ENCODE measurements around the gene PFAS. TPM values are rescaled to one million over a fixed set of nuclear protein-coding genes. Genes with fewer than 3 reads are reported as not detected.

Gene PFAS
- total RNA-seq, 1 experiment from 2014 or later, result 80.6 TPM

GRCh38 chr17:8255499-8255898 lies 6.4 kb downstream of the PFAS start:
- no peak overlapping the region for H2AFZ ChIP-seq (ENCODE audit: low read depth, low read length, poor library complexity, severe bottlenecking)
- DNase-seq (ENCODE audit: low read depth, low spot score), result no peak
- POLR2A ChIA-PET, result no interaction called here

GRCh38 chr17:8256291-8256690 lies 7.2 kb downstream of the PFAS start:
- peaks cover 32 to 49% of the 10 kb centered on the region in 2 experiments; a peak in 3 of 4 replicates for H3K36me3 ChIP-seq (ENCODE audit: control insufficient read depth in 1 of 2, insufficient read depth in 2 of 2, low read length in 2 of 2)
- H3K9ac ChIP-seq (ENCODE audit: low read length), result no peak overlapping the region
- peaks cover 42% of the 10 kb centered on the region for H3K79me2 ChIP-seq (ENCODE audit: insufficient read depth, low read length)
- no peak overlapping the region for H2AFZ ChIP-seq (ENCODE audit: low read depth, low read length, poor library complexity, severe bottlenecking)
- H4K20me1 ChIP-seq (ENCODE audit: insufficient read depth), result peaks cover 3% of the 10 kb centered on the region; the same call in 1 of the 2 replicates
- H3K27me3 ChIP-seq (ENCODE audit: insufficient read depth, low read length), result no peaks in the 10 kb centered on the region
- H3K9me3 ChIP-seq (ENCODE audit: control insufficient read depth in 1 of 2, insufficient read depth in 1 of 2, low read depth in 1 of 2, low read length in 2 of 2), result no peaks in the 10 kb centered on the region
- H3K27ac ChIP-seq (ENCODE audit: low read depth, low read length), result no peak overlapping the region
- H3K9me2 ChIP-seq (ENCODE audit: insufficient read depth), result no peaks in the 10 kb centered on the region
- ATAC-seq (no peak), DNase-seq (ENCODE audit: low read depth, low spot score) (no peak)
- H3K4me3 ChIP-seq (replicated peaks in 1 of 2; ENCODE audit: low read depth in 1 of 2, low read length in 2 of 2), result no peak overlapping the region
- TF ChIP-seq POLR2AphosphoS5 (IDR thresholded peaks at IDR 0.05; ENCODE audit: low read depth, low read length), result no peak
- no peak for TF ChIP-seq SP1 (IDR thresholded peaks at IDR 0.05; ENCODE audit: low read depth)
- no peak for TF ChIP-seq MAX (IDR thresholded peaks at IDR 0.05)
- TF ChIP-seq ZNF274 (IDR thresholded peaks at IDR 0.05; ENCODE audit: low read depth, low read length), result no peak
- TF ChIP-seq JUND (IDR thresholded peaks at IDR 0.05), result no peak
- TF ChIP-seq ZFX (IDR thresholded peaks at IDR 0.05), result no peak
- TF ChIP-seq EGR1 (IDR thresholded peaks at IDR 0.05; ENCODE audit: low read depth), result no peak
- TF ChIP-seq RAD21 (IDR thresholded peaks at IDR 0.05; ENCODE audit: low read depth), result no peak
- no peak for TF ChIP-seq YY1 (IDR thresholded peaks at IDR 0.05; ENCODE audit: extremely low read depth, insufficient replicate concordance, low read depth, low read length)
- TF ChIP-seq CBX3 (IDR thresholded peaks at IDR 0.05; ENCODE audit: low read depth), result no peak
- RAD21 ChIA-PET (ENCODE audit: low non-redundant PET in 1 of 2, low total read pairs in 2 of 2, uncharacterized antibody in 2 of 2, unreplicated experiment in 2 of 2), result no interaction called here
- H3K4me1 ChIP-seq (ENCODE audit: control insufficient read depth in 1 of 2, insufficient read depth in 2 of 2, low read length in 2 of 2), result no peaks in the 10 kb centered on the region
- CTCF ChIA-PET, result no interaction called here
- intact Hi-C loops (cut with micrococcal nuclease), result no loop called here
- POLR2A ChIA-PET, result no interaction called here
- H3K4me2 ChIP-seq (ENCODE audit: low read length), result no peak overlapping the region
- BruUV-seq (replicated peaks), result no TSS peak

More at GRCh38 chr17:8255499-8255898, 6.4 kb downstream of the PFAS start:
- peak; percentile 80 for ATAC-seq
- no peak overlapping the region for H3K27ac ChIP-seq (ENCODE audit: low read depth, low read length)
- peaks cover 32 to 43% of the 10 kb centered on the region in 2 experiments; a peak in 3 of 4 replicates for H3K36me3 ChIP-seq (ENCODE audit: control insufficient read depth in 1 of 2, insufficient read depth in 2 of 2, low read length in 2 of 2)
- H3K27me3 ChIP-seq (ENCODE audit: insufficient read depth, low read length), result no peaks in the 10 kb centered on the region
- no peaks in the 10 kb centered on the region for H3K9me3 ChIP-seq (ENCODE audit: control insufficient read depth in 1 of 2, insufficient read depth in 1 of 2, low read depth in 1 of 2, low read length in 2 of 2)
- H4K20me1 ChIP-seq (ENCODE audit: insufficient read depth), result peaks cover 3% of the 10 kb centered on the region; the same call in 1 of the 2 replicates
- no peaks in the 10 kb centered on the region for H3K9me2 ChIP-seq (ENCODE audit: insufficient read depth)
- ChIA-PET RAD21 (ENCODE audit: low non-redundant PET in 1 of 2, low total read pairs in 2 of 2, uncharacterized antibody in 2 of 2, unreplicated experiment in 2 of 2) (no interaction called here), CTCF (interaction anchor here (0.8 kb wide), 1 partner anchor 46 kb away, joined by 3 read pairs; no protein-coding TSS in a partner anchor)
- BruUV-seq (replicated peaks), result no TSS peak
- no peak overlapping the region for H3K9ac ChIP-seq (ENCODE audit: low read length)
- H3K4me3 ChIP-seq (replicated peaks in 1 of 2; ENCODE audit: low read depth in 1 of 2, low read length in 2 of 2), result no peak overlapping the region
- TF ChIP-seq SP1 (IDR thresholded peaks at IDR 0.05; ENCODE audit: low read depth) (no peak), POLR2AphosphoS5 (IDR thresholded peaks at IDR 0.05; ENCODE audit: low read depth, low read length) (no peak), CTCF (IDR thresholded peaks at IDR 0.05 in 2 of 3, conservative IDR thresholded peaks at IDR 0.05 in 1 of 3; ENCODE audit: borderline replicate concordance in 1 of 3, insufficient read depth in 1 of 3, low read depth in 2 of 3, low read length in 2 of 3) (peak in 2 of 3 experiments; percentile 12 to 27; a peak in 1 of 6 replicates)
- no peak overlapping the region for H3K4me2 ChIP-seq (ENCODE audit: low read length)
- H3K79me2 ChIP-seq (ENCODE audit: insufficient read depth, low read length), result peaks cover 50% of the 10 kb centered on the region
- intact Hi-C loops (cut with micrococcal nuclease), result no loop called here
- peaks cover 2 to 3% of the 10 kb centered on the region in 2 experiments; a peak in 3 of 4 replicates for H3K4me1 ChIP-seq (ENCODE audit: control insufficient read depth in 1 of 2, insufficient read depth in 2 of 2, low read length in 2 of 2)

All from HCT116 (cell line).